ENCODE results near the gene SOHLH1.

- TF ChIP-seq CTCF (IDR thresholded peaks at IDR 0.05) (no peak), POLR2AphosphoS5 (IDR thresholded peaks at IDR 0.05) (no peak), POLR2A (IDR thresholded peaks at IDR 0.05) (no peak), EP300 (IDR thresholded peaks at IDR 0.05) (no peak)
These were observed 10.3 kb downstream of the SOHLH1 start for GRCh38 chr9:135689011-135689410.
